Astrocyte of the cerebellum (primary cell): Measurements from ENCODE around the gene CDC14A.
"Not testable (repeated sequence)": the region's sequence is repeated elsewhere in the genome, so short reads cannot be mapped to it uniquely, and the experiment has no call there.

ENCODE experiments used
- DNase-seq: peaks from one replicate; pipeline ENCODE4 v3.0.0-alpha.2; 2011; ENCODE audit warnings: low read depth
- H3K4me3 ChIP-seq: 2 replicates; pipeline ENCODE4 v1.5.1; 2011; ENCODE audit warnings: mild to moderate bottlenecking, low read depth, low read length, moderate library complexity
- in situ Hi-C: cut with HindIII; loops from 2 replicates; pipeline ENCODE4 v1.10.0; 2017; ENCODE audit warnings: low sequenced_read_pairs
- TF ChIP-seq, protein P1 (sequence below): IDR thresholded peaks from 2 replicates; pipeline ENCODE4 v1.5.1; 2012; ENCODE audit warnings: low read length, low read depth, moderate library complexity, mild to moderate bottlenecking; ENCODE audit errors: missing control alignments

CDC14A gene

DNA sequence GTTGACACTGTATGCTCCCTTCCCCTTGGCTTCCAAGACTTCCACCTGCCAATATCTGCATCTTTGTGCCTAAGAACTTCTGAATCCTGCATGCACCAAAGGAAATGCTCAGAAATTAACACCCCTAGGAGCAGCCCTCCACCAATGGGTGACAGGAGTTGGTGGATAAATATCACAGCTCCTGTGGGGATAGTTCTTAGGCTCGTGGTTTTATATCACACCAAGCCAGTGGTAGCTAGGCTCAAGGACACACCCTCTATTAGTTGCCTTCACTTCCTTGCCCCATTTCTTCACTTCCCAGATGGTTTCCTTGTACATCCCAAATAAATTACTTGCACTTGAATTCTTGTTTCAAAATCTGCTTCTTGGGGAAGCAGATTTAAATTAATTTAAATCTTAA lies 16.9 kb upstream of the CDC14A start:
- in situ Hi-C loops, result no loop called here
- TF ChIP-seq, protein P1, sequence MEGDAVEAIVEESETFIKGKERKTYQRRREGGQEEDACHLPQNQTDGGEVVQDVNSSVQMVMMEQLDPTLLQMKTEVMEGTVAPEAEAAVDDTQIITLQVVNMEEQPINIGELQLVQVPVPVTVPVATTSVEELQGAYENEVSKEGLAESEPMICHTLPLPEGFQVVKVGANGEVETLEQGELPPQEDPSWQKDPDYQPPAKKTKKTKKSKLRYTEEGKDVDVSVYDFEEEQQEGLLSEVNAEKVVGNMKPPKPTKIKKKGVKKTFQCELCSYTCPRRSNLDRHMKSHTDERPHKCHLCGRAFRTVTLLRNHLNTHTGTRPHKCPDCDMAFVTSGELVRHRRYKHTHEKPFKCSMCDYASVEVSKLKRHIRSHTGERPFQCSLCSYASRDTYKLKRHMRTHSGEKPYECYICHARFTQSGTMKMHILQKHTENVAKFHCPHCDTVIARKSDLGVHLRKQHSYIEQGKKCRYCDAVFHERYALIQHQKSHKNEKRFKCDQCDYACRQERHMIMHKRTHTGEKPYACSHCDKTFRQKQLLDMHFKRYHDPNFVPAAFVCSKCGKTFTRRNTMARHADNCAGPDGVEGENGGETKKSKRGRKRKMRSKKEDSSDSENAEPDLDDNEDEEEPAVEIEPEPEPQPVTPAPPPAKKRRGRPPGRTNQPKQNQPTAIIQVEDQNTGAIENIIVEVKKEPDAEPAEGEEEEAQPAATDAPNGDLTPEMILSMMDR, result no peak
- no peak for DNase-seq
- no peak overlapping the region for H3K4me3 ChIP-seq

DNA sequence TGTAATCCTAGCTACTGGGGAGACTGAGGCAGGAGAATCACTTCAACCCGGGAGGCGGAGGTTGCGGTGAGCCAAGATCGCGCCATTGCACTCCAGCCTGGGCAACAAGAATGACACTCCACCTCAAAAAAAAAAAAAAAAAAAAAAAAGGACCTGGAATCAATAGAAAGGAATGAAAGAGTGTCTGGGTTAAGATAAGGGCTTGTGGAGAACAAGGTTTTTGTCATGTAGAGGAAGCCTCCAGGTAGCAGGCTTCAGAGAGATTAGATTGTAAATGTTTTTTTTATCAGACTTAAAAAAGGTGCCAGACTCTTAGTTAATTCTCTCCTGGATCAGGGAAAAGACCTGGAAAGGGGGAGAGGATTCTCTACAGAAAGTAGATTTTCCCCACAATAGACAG lies 14.4 kb upstream of the CDC14A start:
- H3K4me3 ChIP-seq, in situ Hi-C loops, DNase-seq: not testable (repeated sequence)

GRCh38 chr1:100339735-100340134 lies 12.6 kb upstream of the CDC14A start:
- DNase-seq, in situ Hi-C loops, H3K4me3 ChIP-seq: not testable (repeated sequence)

DNA sequence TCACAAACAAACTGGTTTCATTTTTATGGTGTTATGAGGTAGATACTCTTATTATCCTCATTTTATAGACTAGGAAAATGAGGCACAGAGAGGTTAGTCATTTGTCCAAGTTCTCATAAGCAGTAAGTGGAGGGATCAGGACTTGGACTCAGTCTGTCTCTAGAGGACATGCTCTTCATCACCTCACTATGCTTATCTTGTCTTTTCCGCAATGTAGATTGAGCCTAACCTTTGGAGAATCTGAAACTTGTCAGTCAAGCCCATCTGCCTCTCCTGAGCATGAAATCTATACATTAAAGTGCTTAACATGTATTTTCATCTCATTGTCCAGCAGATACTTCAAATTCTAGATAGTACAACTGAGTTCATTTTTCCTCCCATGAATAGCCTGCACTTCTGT lies 11.8 kb upstream of the CDC14A start:
- in situ Hi-C loops, result no loop called here
- DNase-seq, result no peak

GRCh38 chr1:100342348-100342747 lies 10.0 kb upstream of the CDC14A start:
- TF ChIP-seq, protein P1, result no peak
- DNase-seq, result no peak
- in situ Hi-C loops, result no loop called here
- no peak overlapping the region for H3K4me3 ChIP-seq

More for the DNA sequence above, 11.8 kb upstream of the CDC14A start:
- TF ChIP-seq, protein P1, result no peak
- no peak overlapping the region for H3K4me3 ChIP-seq

DNA sequence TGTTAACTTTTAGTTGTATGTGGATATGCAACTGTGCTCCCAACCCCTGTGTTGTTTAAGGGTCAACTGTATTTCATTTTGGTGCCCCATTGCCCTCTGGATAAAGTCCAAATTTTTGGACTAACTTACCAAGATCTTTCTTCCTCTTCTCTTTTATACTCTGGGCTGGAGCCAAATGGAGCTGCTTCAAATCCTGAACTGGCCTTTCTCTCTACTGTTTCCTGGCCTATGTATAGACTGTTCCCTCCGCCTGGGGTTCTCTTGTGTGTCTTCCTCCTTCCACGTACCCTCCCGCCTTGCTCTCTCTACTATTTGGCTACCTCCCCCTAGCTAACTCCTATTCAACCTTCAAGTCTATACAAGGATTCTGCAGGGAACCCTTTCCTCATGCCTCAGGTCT lies 8.4 kb upstream of the CDC14A start:
- no peak overlapping the region for H3K4me3 ChIP-seq
- in situ Hi-C loops, result no loop called here
- TF ChIP-seq, protein P1, result no peak
- DNase-seq, result no peak

DNA sequence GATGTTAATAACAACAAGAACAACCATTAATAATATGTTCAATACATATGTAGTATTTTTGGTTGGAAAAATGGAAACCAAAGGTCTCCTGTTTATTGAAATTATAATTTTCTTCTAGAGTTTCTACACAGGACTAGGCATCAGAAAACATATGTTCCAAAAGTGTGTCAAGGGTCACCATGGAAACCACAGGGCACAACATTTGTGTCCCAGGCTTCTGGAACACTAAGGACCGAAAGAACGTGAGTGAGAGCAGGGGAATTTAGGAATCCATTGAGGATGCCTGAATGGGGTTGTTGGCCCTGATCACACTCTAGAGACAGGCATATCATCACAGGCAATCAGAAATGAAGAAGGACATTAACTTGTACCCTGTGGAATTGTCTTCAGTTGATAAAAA lies 7.5 kb upstream of the CDC14A start:
- no peak overlapping the region for H3K4me3 ChIP-seq
- no peak for DNase-seq
- in situ Hi-C loops, result no loop called here
- TF ChIP-seq, protein P1, result no peak

DNA sequence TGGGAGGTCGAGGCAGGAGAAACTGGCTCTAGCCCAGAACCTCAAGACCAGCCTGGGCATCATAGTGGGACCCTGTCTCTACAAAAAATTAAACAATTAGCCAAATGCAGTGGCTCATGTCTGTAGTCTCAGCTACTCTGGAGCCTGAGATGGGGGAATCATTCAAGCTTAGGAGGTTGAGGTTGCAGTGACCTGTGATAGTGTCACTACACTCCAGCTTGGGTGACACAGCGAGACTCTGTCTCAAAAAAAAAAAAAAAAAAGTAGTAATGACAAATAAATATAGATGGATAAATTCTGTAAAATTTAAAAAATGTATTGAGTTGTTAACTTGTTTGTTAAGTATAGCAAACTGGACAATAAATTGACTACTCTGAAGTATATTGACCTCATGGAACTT lies 5.9 kb upstream of the CDC14A start:
- in situ Hi-C loops, result no loop called here
- TF ChIP-seq, protein P1, result no peak
- H3K4me3 ChIP-seq, result no peak overlapping the region
- DNase-seq, result no peak
